Measurements from ENCODE around the gene SSPN.

Gene SSPN

DNA sequence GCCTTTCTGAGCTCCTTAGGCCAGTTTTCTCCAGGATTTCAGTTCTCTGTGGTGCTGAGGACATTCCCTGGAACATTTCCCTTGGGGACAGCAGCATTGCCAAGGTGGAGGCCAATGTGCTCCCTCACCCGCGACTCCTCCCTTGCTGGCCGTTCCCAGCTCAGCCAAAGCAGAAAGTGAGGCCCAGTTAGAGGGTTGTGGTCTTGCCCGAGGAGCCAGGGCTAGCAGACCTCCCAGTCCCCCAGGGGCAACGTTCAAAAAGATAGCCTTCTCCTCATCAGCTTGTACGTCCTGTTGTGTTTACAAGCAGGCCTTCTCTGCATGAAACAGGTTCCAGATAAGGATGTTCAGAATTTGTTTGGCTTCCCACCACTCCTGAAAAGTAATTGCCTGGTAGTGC, 78.4 kb downstream of the SSPN start:
- no peak overlapping the region for H3K27ac ChIP-seq
- TF ChIP-seq, protein P1, sequence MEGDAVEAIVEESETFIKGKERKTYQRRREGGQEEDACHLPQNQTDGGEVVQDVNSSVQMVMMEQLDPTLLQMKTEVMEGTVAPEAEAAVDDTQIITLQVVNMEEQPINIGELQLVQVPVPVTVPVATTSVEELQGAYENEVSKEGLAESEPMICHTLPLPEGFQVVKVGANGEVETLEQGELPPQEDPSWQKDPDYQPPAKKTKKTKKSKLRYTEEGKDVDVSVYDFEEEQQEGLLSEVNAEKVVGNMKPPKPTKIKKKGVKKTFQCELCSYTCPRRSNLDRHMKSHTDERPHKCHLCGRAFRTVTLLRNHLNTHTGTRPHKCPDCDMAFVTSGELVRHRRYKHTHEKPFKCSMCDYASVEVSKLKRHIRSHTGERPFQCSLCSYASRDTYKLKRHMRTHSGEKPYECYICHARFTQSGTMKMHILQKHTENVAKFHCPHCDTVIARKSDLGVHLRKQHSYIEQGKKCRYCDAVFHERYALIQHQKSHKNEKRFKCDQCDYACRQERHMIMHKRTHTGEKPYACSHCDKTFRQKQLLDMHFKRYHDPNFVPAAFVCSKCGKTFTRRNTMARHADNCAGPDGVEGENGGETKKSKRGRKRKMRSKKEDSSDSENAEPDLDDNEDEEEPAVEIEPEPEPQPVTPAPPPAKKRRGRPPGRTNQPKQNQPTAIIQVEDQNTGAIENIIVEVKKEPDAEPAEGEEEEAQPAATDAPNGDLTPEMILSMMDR (IDR thresholded peaks at IDR 0.05), result no peak
- TF ChIP-seq ZFX (IDR thresholded peaks at IDR 0.05; ENCODE audit: borderline replicate concordance), result no peak

GRCh38 chr12:26274441-26275312, 79.3 kb downstream of the SSPN start:
- TF ChIP-seq, protein P1 (IDR thresholded peaks at IDR 0.05), result no peak
- no peak for TF ChIP-seq ZFX (IDR thresholded peaks at IDR 0.05; ENCODE audit: borderline replicate concordance)
- no peak overlapping the region for H3K27ac ChIP-seq

DNA sequence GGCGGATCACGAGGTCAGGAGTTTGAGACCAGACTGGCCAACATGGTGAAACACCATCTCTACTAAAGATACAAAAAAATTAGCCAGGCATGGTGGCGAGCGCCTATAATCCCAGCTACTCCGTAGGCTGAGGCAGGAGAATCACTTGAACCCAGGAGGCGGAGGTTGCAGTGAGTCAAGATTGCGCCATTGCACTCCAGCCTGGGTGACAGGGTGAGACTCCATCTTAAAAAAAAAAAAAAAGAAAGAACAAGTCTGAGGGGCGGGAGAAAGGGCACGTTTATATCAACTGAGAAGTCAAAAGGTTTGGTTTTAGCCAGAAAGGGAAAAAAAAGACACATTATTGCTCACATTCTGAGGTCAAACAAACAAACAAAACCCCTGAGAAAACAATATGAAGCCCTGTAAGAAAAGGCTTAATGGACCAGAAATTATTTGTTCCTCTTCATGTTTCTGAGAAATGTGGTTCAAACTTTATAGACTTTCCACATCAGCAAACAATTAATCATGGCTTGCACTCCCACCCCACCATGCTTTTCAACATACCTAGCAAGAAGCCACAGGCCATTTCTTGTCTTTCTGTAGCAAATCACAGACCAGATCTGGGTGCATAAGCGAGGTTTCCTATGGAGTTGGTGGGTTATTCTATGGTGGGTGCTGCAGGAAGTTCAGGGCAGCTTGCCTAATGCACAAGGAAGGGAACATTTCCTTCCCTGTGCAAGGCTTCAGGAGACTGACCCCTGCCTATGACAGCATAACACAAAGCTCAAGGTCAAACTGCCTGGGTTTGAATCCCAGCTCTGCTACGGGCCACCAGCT, 80.1 kb downstream of the SSPN start:
- no peak overlapping the region for H3K27ac ChIP-seq
- TF ChIP-seq, protein P1 (IDR thresholded peaks at IDR 0.05), result no peak
- no peak for TF ChIP-seq ZFX (IDR thresholded peaks at IDR 0.05; ENCODE audit: borderline replicate concordance)

GRCh38 chr12:26276709-26277108, 81.3 kb downstream of the SSPN start:
- TF ChIP-seq, protein P1 (IDR thresholded peaks at IDR 0.05), result no peak
- TF ChIP-seq ZFX (IDR thresholded peaks at IDR 0.05; ENCODE audit: borderline replicate concordance), result no peak
- no peak overlapping the region for H3K27ac ChIP-seq

- no peak overlapping the region for H3K27ac ChIP-seq
- TF ChIP-seq ZFX (IDR thresholded peaks at IDR 0.05; ENCODE audit: borderline replicate concordance), result no peak
- TF ChIP-seq, protein P1 (IDR thresholded peaks at IDR 0.05), result no peak
These were observed 82.3 kb downstream of the SSPN start for GRCh38 chr12:26277506-26278246.

DNA sequence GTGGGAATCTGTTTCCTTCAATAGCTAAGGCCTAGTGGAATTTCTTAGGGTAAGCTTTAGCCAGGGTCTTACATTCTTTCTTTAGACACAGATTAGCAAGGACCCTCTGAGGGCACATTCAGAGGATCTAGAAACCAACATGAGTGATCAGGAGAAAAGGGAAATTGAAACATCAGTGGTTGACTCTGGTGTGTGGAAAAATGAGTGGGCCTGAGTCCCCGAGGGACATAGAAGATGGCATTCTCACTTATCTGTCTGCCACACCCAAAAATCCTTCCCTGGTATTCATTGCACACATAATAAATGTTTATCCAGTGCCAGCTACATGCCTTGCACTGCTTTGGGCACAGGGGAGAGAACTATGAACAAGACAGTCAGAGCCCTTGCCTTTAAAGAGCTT, 82.9 kb downstream of the SSPN start:
- no peak overlapping the region for H3K27ac ChIP-seq

More for the DNA sequence above, 82.9 kb downstream of the SSPN start:
- no peak for TF ChIP-seq ZFX (IDR thresholded peaks at IDR 0.05; ENCODE audit: borderline replicate concordance)
- TF ChIP-seq, protein P1 (IDR thresholded peaks at IDR 0.05), result no peak

All from 22Rv1 (cell line).